ENCODE results near the gene PHTF1. TPM values are rescaled to one million over a fixed set of nuclear protein-coding genes. Genes with fewer than 3 reads are reported as not detected.

The PHTF1 gene
- total RNA-seq, 4 donors from 2014 or later: 1.5 to 17.8 (median 6.9) TPM

GRCh38 chr1:113804421-113805255 is 45.4 kb upstream of the PHTF1 start:
- Histone ChIP-seq H3K27me3 (no peaks in the 10 kb centered on the region), H3K36me3 (no peaks in the 10 kb centered on the region), H3K9me3 (no peaks in the 10 kb centered on the region), H3K27ac (peak overlapping the region in 2 of 4 donors; percentile 26 to 42), H3K4me3 (no peak overlapping the region), H3K4me1 (peaks cover 26 to 92% (median 41%) of the 10 kb centered on the region in 4 donors)
- no peak for DNase-seq
- intact Hi-C loops (cut with DNase I; ENCODE audit: low total_unique reads) (no loop called here), in situ Hi-C loops (cut with MboI; ENCODE audit: low pct_ligation_motif_present in 1 of 4, low pct_unique_long_range_greater_than_20kb in 1 of 4, low sequenced_read_pairs in 3 of 4) (loop anchor here in 1 of 4 donors (25.0 kb wide), 1 partner anchor 667 kb away; no protein-coding TSS in a partner anchor)
- WGBS, 2 donors (ENCODE audit: low coverage in 1 of 2): 66 to 69% methylated on average over 7 to 8 of the region's 8 CpGs
- TF ChIP-seq, protein P1, sequence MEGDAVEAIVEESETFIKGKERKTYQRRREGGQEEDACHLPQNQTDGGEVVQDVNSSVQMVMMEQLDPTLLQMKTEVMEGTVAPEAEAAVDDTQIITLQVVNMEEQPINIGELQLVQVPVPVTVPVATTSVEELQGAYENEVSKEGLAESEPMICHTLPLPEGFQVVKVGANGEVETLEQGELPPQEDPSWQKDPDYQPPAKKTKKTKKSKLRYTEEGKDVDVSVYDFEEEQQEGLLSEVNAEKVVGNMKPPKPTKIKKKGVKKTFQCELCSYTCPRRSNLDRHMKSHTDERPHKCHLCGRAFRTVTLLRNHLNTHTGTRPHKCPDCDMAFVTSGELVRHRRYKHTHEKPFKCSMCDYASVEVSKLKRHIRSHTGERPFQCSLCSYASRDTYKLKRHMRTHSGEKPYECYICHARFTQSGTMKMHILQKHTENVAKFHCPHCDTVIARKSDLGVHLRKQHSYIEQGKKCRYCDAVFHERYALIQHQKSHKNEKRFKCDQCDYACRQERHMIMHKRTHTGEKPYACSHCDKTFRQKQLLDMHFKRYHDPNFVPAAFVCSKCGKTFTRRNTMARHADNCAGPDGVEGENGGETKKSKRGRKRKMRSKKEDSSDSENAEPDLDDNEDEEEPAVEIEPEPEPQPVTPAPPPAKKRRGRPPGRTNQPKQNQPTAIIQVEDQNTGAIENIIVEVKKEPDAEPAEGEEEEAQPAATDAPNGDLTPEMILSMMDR (IDR thresholded peaks at IDR 0.05): no peak

- Histone ChIP-seq H3K4me1 (peaks cover 18 to 79% (median 32%) of the 10 kb centered on the region in 4 donors), H3K9me3 (no peaks in the 10 kb centered on the region), H3K4me3 (no peak overlapping the region), H3K36me3 (peaks cover 0 to 3% (median 0%) of the 10 kb centered on the region in 4 donors), H3K27me3 (no peaks in the 10 kb centered on the region), H3K27ac (no peak overlapping the region)
- WGBS, 2 donors (ENCODE audit: low coverage in 1 of 2): 92 to 98% methylated on average over 3 of the region's 3 CpGs
- no peak for DNase-seq
- intact Hi-C loops (cut with DNase I; ENCODE audit: low total_unique reads) (no loop called here), in situ Hi-C loops (cut with MboI; ENCODE audit: low pct_ligation_motif_present in 1 of 4, low pct_unique_long_range_greater_than_20kb in 1 of 4, low sequenced_read_pairs in 3 of 4) (loop anchor here in 1 of 4 donors (25.0 kb wide), 1 partner anchor 665 kb away; no protein-coding TSS in a partner anchor)
- TF ChIP-seq POLR2AphosphoS5 (IDR thresholded peaks at IDR 0.05) (no peak), POLR2A (IDR thresholded peaks at IDR 0.05) (no peak), EP300 (IDR thresholded peaks at IDR 0.05; ENCODE audit: low read depth) (no peak)
- TF ChIP-seq, protein P1 (IDR thresholded peaks at IDR 0.05): no peak
These were observed 43.2 kb upstream of the PHTF1 start for GRCh38 chr1:113802367-113803007.

- intact Hi-C loops (cut with DNase I; ENCODE audit: low total_unique reads) (no loop called here), in situ Hi-C loops (cut with MboI; ENCODE audit: low pct_ligation_motif_present in 1 of 4, low pct_unique_long_range_greater_than_20kb in 1 of 4, low sequenced_read_pairs in 3 of 4) (loop anchor here in 1 of 4 donors (25.0 kb wide), 1 partner anchor 663 kb away; no protein-coding TSS in a partner anchor)
- Histone ChIP-seq H3K9me3 (no peaks in the 10 kb centered on the region), H3K36me3 (peaks cover 0 to 13% (median 4%) of the 10 kb centered on the region in 4 donors), H3K27me3 (no peaks in the 10 kb centered on the region), H3K27ac (no peak overlapping the region), H3K4me3 (no peak overlapping the region), H3K4me1 (peaks cover 18 to 59% (median 30%) of the 10 kb centered on the region in 4 donors)
- 68 to 71% methylated on average over 3 of the region's 3 CpGs for WGBS, 2 donors (ENCODE audit: low coverage in 1 of 2)
- TF ChIP-seq POLR2AphosphoS5 (IDR thresholded peaks at IDR 0.05) (no peak), POLR2A (IDR thresholded peaks at IDR 0.05) (no peak), EP300 (IDR thresholded peaks at IDR 0.05; ENCODE audit: low read depth) (no peak)
- TF ChIP-seq, protein P1 (IDR thresholded peaks at IDR 0.05): no peak
- no peak for DNase-seq
These were observed 41.2 kb upstream of the PHTF1 start for GRCh38 chr1:113800487-113800886.

DNA sequence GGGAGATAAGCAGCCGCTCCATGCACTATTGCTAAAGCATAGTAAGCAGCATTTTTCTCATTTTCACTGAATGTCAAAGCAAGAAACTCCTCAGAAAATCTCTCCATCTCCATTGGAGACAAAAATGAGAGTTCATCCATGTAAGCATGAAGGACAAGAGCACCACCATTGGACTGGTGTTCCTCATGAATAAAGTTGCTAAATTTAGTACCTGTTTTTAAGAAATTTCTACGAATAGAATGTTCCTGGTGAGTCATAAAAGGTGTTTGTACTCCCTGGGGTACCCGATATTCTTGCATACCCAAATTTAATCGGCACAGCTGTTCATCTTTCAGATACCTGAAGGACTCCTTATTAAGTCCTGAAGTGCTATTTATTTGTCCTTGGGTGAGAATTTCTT is 38.2 kb upstream of the PHTF1 start:
- Histone ChIP-seq H3K27ac (no peak overlapping the region), H3K4me1 (peaks cover 3 to 38% (median 10%) of the 10 kb centered on the region in 4 donors), H3K4me3 (no peak overlapping the region), H3K36me3 (peaks cover 0 to 13% (median 5%) of the 10 kb centered on the region in 4 donors), H3K9me3 (no peaks in the 10 kb centered on the region), H3K27me3 (no peaks in the 10 kb centered on the region)
- intact Hi-C loops (cut with DNase I; ENCODE audit: low total_unique reads) (no loop called here), in situ Hi-C loops (cut with MboI; ENCODE audit: low pct_ligation_motif_present in 1 of 4, low pct_unique_long_range_greater_than_20kb in 1 of 4, low sequenced_read_pairs in 3 of 4) (no loop called here)
- TF ChIP-seq EP300 (IDR thresholded peaks at IDR 0.05; ENCODE audit: low read depth) (no peak), POLR2AphosphoS5 (IDR thresholded peaks at IDR 0.05) (no peak), POLR2A (IDR thresholded peaks at IDR 0.05) (no peak)
- TF ChIP-seq, protein P1 (IDR thresholded peaks at IDR 0.05): no peak
- WGBS, 2 donors (ENCODE audit: low coverage in 1 of 2): 84 to 89% methylated on average over 4 of the region's 4 CpGs
- no peak for DNase-seq
